MCF 10A (cell line): ENCODE results near the gene LMTK2. TPM values are rescaled to one million over a fixed set of nuclear protein-coding genes. Genes with fewer than 3 reads are reported as not detected.

Experiments
- BruUV-seq: library from RNA; stranded (reverse); fragments of 400-500 nt; replicated peaks from 2 replicates; lab custom pipeline; 2021; lab: Mats Ljungman, UMichigan
- CTCF ChIA-PET: fragments of 300-600 bp; sonication (Branson Sonifier 250); formaldehyde crosslinking; extraction: SDS; loops from one replicate; lab custom pipeline; 2021; ENCODE audit warnings: antibody characterized with exemption, inconsistent platforms; lab: Yijun Ruan, JAX
- POLR2A ChIA-PET: fragments of 300-600, 350-650 bp; sonication (Branson Sonifier 250); formaldehyde crosslinking; extraction: SDS; loops from one replicate; lab custom pipeline; 2020; ENCODE audit warnings: antibody characterized with exemption, inconsistent platforms; lab: Yijun Ruan, JAX
- DNase-seq: peaks from one replicate; pipeline ENCODE4 v3.0.0-alpha.2; 2018; ENCODE audit not compliant: unreplicated experiment
- H3K27ac Mint-ChIP-seq: one replicate; pipeline ENCODE4 v1.8.0; 2022; ENCODE audit warnings: mild to moderate bottlenecking, low read depth, mixed read lengths; ENCODE audit not compliant: unreplicated experiment
- H3K27me3 Mint-ChIP-seq: one replicate; pipeline ENCODE4 v1.8.0; 2022; ENCODE audit warnings: mixed read lengths; ENCODE audit not compliant: insufficient read depth, unreplicated experiment
- H3K36me3 Mint-ChIP-seq: one replicate; pipeline ENCODE4 v1.8.0; 2022; ENCODE audit warnings: mild to moderate bottlenecking, moderate library complexity, mixed read lengths; ENCODE audit not compliant: insufficient read depth, unreplicated experiment
- H3K4me1 Mint-ChIP-seq: one replicate; pipeline ENCODE4 v1.8.0; 2022; ENCODE audit warnings: mixed read lengths; ENCODE audit not compliant: insufficient read depth, unreplicated experiment
- H3K4me3 Mint-ChIP-seq: one replicate; pipeline ENCODE4 v1.8.0; 2022; ENCODE audit warnings: mild to moderate bottlenecking, moderate library complexity, mixed read lengths; ENCODE audit not compliant: unreplicated experiment
- H3K9me3 Mint-ChIP-seq: one replicate; pipeline ENCODE4 v1.8.0; 2022; ENCODE audit warnings: mixed read lengths; ENCODE audit not compliant: unreplicated experiment
- CTCF ChIP-seq: fragments of 200-600 bp; IDR thresholded peaks from one replicate; pipeline ENCODE4 v1.8.0; 2022; ENCODE audit warnings: antibody characterized with exemption, mild to moderate bottlenecking; ENCODE audit not compliant: unreplicated experiment
- intact Hi-C: fragments of 100-400 bp; cut with micrococcal nuclease; formaldehyde crosslinking; loops from 2 replicates; pipeline ENCODE4 v1.14.1; 2022
- total RNA-seq: library from RNA; stranded (reverse); gene quantifications from 2 replicates; pipeline ENCODE4 v1.2.3, GENCODE V29; 2022

The LMTK2 gene
- total RNA-seq, 1 experiment from 2014 or later: 16.8 TPM

GRCh38 chr7:98234429-98235147 lies 127.9 kb downstream of the LMTK2 start:
- ChIA-PET POLR2A (no interaction called here), CTCF (interaction anchor here (0.7 to 1.2 kb wide), 2 partner anchors 13 to 596 kb away, joined by 3 to 4 read pairs; no protein-coding TSS in a partner anchor)
- H3K4me1 Mint-ChIP-seq: no peaks in the 10 kb centered on the region
- H3K27ac Mint-ChIP-seq: no peak overlapping the region
- no peak for DNase-seq
- no TSS peak for BruUV-seq
- no peaks in the 10 kb centered on the region for H3K27me3 Mint-ChIP-seq
- peaks cover 10% of the 10 kb centered on the region for H3K36me3 Mint-ChIP-seq
- TF ChIP-seq CTCF: no peak
- no peak overlapping the region for H3K4me3 Mint-ChIP-seq
- intact Hi-C loops: no loop called here
- H3K9me3 Mint-ChIP-seq: no peaks in the 10 kb centered on the region

DNA sequence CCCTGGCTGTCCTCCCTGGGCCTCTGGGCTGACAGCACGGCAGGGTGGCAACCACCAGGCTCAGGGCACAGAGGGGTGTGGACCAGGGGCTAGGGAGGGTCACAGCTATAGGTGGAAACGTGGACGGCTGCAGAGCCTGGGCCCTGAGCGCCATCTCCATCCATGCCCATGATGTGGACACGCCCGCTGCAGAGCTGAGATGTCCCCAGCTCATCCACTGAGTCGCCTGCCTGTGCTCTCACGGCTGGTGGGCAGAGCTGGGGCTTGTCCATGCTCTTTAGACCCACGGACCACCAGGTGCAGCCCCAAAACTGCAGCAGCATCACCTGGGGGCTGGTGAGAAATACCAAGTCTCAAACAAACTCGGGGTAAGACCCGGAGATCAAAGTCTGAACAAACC lies 129.2 kb downstream of the LMTK2 start:
- no peak for DNase-seq
- peaks cover 7% of the 10 kb centered on the region for H3K36me3 Mint-ChIP-seq
- POLR2A ChIA-PET: no interaction called here

GRCh38 chr7:98236355-98237185 lies 129.9 kb downstream of the LMTK2 start:
- Mint-ChIP-seq H3K4me3 (no peak overlapping the region), H3K9me3 (no peaks in the 10 kb centered on the region), H3K4me1 (no peaks in the 10 kb centered on the region), H3K27ac (no peak overlapping the region), H3K36me3 (peaks cover 12% of the 10 kb centered on the region), H3K27me3 (no peaks in the 10 kb centered on the region)
- BruUV-seq: no TSS peak
- no peak for DNase-seq
- no peak for TF ChIP-seq CTCF
- CTCF ChIA-PET: interaction anchor here (0.6 kb wide), 1 partner anchor 255 kb away, joined by 6 read pairs; no protein-coding TSS in a partner anchor
- POLR2A ChIA-PET: no interaction called here
- intact Hi-C loops: no loop called here

More for the DNA sequence above, 129.2 kb downstream of the LMTK2 start:
- CTCF ChIA-PET: interaction anchor here (1.2 kb wide), 1 partner anchor 11 kb away, joined by 4 read pairs; no protein-coding TSS in a partner anchor
- no peaks in the 10 kb centered on the region for H3K27me3 Mint-ChIP-seq
- H3K27ac Mint-ChIP-seq: no peak overlapping the region
- no peak for TF ChIP-seq CTCF
- no peaks in the 10 kb centered on the region for H3K9me3 Mint-ChIP-seq
- H3K4me3 Mint-ChIP-seq: no peak overlapping the region
- BruUV-seq: no TSS peak
- intact Hi-C loops: no loop called here
- H3K4me1 Mint-ChIP-seq: no peaks in the 10 kb centered on the region

DNA sequence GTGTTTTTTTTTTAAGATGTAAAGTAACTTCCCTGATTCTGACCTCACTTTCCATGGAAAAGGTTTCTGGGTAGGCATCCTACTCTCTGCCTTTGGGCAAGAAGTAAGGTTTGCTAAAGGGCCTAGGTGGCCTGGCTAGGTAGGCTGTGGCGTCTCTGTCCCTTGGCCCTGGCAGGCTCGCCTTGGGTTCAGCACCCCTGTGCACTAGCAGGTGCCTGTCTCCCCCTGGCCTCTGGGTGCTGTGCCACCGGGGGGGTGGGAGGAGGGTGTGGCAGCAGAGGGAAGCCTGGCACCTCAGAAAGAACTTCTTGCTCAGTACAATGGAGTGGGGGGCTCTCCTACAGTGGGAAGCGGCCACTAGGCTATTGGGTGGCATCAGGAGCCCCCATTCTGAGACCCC lies 131.4 kb downstream of the LMTK2 start:
- no peak overlapping the region for H3K4me3 Mint-ChIP-seq
- intact Hi-C loops: no loop called here
- CTCF ChIA-PET: no interaction called here
- no peak for DNase-seq
- H3K27me3 Mint-ChIP-seq: no peaks in the 10 kb centered on the region
- TF ChIP-seq CTCF: no peak
- H3K27ac Mint-ChIP-seq: no peak overlapping the region
- no TSS peak for BruUV-seq
- POLR2A ChIA-PET: no interaction called here
- no peaks in the 10 kb centered on the region for H3K9me3 Mint-ChIP-seq
- no peaks in the 10 kb centered on the region for H3K4me1 Mint-ChIP-seq
- H3K36me3 Mint-ChIP-seq: peaks cover 12% of the 10 kb centered on the region
